GM13976 (cell line): Measurements from ENCODE around the gene SDF4.

Source experiments
- DNase-seq: peaks from one replicate; pipeline ENCODE4 v3.0.0; 2012; ENCODE audit warnings: low spot score
- in situ Hi-C: fragments of 300-500 bp; cut with MboI; formaldehyde crosslinking; loops from one replicate; pipeline ENCODE4 v1.12.0; 2022; ENCODE audit warnings: low sequenced_read_pairs, mixed read lengths, inconsistent platforms; ENCODE audit not compliant: unreplicated experiment
- TF ChIP-seq, protein P1 (sequence below): IDR thresholded peaks from 2 replicates; pipeline ENCODE4 v1.5.1; 2012; ENCODE audit warnings: borderline replicate concordance, mild to moderate bottlenecking; ENCODE audit not compliant: insufficient read depth; ENCODE audit errors: extremely low read depth, missing control alignments, control extremely low read depth

SDF4 gene

DNA sequence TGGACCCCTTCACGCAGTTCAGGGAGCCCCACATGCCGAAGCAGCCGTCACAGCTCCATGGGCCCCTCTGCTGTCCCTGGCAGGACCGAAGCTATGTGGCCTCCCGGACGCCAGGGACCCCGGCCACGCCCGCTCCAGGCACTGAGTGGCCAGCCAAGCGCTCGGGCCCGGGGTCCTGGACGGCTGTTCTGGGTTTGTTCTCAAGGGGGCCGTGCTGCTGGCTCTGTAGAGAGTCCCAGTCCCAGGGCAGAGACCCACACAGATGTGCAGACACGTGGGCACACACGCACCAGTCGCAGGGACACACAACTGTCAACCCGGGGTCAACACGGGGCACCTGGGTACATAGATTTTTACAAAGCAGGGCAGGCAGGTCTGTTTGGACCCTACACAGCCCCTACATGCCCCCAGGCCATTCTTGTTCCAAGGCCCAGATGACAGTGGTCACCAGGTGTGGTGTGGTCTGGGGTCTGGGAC lies 6.9 kb upstream of the SDF4 start:
- TF ChIP-seq, protein P1, sequence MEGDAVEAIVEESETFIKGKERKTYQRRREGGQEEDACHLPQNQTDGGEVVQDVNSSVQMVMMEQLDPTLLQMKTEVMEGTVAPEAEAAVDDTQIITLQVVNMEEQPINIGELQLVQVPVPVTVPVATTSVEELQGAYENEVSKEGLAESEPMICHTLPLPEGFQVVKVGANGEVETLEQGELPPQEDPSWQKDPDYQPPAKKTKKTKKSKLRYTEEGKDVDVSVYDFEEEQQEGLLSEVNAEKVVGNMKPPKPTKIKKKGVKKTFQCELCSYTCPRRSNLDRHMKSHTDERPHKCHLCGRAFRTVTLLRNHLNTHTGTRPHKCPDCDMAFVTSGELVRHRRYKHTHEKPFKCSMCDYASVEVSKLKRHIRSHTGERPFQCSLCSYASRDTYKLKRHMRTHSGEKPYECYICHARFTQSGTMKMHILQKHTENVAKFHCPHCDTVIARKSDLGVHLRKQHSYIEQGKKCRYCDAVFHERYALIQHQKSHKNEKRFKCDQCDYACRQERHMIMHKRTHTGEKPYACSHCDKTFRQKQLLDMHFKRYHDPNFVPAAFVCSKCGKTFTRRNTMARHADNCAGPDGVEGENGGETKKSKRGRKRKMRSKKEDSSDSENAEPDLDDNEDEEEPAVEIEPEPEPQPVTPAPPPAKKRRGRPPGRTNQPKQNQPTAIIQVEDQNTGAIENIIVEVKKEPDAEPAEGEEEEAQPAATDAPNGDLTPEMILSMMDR = no peak
- in situ Hi-C loops = no loop called here
- DNase-seq = no peak

DNA sequence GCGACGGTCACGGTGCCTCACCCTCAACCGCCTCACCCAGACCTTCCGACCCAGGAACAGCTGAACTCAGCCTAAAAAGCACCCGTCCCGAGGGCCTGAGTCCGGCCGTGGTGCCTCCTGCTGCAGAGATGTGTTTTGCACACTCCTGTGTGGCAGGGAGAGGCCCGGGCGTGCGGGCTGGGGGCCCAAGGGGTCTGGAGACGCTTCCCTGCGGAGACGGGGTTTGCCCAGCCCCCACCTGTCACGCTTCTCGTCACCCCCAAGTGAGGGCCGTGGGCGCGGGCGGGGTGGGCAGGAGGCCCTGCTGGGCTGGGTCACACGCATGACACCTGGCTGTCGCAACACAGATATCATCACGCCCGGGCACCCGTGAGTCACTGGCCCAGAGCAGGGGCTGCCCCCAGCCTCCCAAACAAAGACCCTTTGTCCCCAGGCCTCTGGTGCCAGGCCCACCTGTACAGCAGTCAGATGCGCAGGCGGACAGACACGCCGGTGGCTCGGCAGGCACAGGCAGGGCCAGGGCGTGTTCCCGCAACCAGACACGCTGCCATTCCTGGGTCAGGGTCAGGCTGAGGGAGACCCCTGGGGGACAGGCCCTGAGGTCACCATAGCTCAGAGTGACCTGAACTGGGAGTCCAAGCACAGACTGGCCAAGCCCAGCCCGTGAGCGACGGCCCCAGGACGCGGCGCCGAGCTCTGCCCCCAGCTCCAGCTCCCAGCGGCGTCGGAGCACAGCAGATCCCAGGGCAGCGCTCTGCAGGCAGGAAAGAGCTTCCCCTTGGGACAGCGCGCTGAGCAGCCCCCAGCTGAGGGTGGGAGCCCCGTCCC lies 6.3 kb upstream of the SDF4 start:
- DNase-seq = no peak
- in situ Hi-C loops = no loop called here
- TF ChIP-seq, protein P1 = no peak

DNA sequence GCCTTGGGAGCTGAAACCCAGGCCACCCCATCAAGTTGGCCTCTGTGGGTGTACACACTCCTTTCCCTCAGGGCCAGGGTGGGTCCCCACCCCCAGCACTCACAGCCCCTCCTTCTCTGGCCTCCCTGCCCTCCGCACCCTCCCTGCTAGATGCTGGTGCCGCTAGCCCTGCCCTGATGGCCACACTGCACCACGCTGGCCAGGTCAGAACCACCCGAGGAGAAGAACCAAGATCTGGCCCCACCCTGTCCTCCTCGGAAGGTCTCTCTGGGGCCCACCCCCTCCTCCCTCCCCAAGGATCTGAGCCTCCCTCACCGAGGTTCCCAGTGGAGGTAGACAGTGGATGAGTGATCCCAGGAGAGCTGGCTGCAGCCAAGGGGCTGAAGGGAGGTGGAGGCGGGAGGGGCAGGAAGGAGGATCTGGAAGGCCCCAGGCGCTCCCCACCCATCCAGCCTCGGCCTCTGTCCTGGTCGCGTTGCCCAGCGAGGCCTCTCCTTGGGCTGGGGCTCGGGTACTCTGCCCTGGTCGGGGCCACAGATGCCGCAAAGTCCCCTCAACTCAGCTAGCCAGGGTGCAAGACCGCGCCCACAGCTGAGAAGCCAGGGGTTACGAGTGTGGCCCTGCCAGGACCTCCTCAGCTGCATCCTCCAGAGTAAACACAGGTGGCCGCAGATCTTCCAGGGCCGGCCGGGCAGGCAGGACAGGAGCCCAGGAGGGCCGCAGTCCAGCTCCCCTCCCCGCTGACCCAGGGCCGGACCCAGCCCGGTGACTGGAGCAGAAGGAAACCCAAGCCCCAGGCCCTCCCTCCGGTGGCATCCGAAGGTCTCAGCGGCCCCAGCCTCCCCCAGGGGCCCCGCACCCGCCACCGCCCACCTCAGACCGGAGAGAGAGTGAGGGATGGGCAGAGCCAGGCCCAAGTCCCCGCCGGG lies 5.4 kb upstream of the SDF4 start:
- TF ChIP-seq, protein P1 = no peak
- in situ Hi-C loops = no loop called here
- DNase-seq = no peak

DNA sequence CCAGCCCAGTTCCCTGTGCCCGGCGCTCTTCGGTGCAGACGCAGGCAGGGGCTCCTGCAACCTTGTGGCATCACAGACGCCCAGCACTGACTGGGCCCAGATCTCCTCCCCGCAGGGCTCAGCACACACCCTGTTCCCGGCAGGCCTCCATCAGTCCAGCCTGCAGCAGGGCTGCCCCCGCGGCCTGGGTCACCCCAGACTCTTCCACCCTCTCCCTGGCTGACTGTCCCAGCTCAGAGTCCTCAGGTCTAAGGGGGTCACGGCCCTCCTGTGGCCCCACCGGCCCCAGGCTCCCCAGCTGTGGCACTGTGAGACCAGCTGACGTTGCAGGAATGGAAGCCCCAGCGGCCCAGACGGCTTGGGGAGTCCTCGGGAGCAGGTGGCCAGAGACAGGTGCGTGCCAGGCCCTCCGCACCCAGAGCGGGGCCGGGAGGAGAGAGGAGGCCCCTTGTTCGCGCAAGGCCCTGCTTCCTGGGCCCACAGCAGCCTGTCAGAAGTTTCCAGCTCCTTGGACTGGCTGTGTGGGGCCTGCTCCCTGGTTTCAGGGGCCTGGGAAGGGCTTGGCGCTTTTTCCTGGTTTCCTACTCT lies 4.5 kb upstream of the SDF4 start:
- no peak for DNase-seq

DNA sequence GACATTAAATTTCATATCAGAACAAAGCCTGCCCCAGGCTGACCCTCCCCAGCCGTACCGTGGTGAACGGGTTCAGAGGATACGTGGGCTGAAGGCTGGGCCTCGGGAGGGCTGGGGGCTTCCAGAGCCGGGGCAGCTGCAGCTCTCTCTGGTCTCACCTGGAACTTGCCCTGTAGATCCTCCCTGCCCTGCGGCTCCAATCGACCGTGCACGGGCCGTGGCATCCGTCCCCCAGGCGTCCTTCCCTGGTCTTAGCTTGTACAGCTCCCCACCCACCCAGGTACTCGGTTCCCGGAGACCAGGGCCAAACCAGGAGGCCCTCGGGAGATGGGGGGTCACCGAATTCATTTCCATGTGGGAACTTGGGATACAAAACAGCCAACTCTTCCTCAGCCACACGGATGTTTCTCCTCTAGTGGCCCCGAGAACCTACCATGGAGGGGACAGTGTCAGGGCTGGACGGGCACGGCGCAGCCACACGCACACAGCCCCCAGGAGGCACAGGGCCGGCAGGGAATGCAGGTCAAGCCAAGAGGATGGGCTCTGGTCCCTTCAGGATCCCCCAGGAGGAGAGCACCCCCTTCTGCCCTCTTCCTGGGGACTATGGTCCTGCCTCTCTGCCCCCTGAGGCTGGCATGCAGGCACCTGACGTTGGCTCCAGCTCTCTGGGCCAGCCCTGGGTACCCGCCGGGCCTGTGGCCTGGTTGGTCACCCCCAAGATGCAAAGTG lies 3.4 kb upstream of the SDF4 start:
- DNase-seq = no peak
- in situ Hi-C loops = no loop called here
- TF ChIP-seq, protein P1 = no peak

More for the DNA sequence above, 4.5 kb upstream of the SDF4 start:
- TF ChIP-seq, protein P1 = no peak
- in situ Hi-C loops = no loop called here
